GM23338 (cell line): ENCODE data around the gene MGAT5. TPM values are rescaled to one million over a fixed set of nuclear protein-coding genes. Genes with fewer than 3 reads are reported as not detected.

Experiments used
- ATAC-seq: fragments of 200-7000 bp; cut with Tn5 transposase; 3 replicates; pipeline ENCODE4 v1.9.1; 2020
- DNase-seq: peaks from one replicate; pipeline ENCODE4 v3.0.0-alpha.2; 2015; ENCODE audit warnings: low spot score
- H2AFZ ChIP-seq: fragments of 200-600 bp; sonication (generic); 2 replicates; pipeline ENCODE4 v1.8.0; 2016; ENCODE audit warnings: antibody characterized with exemption, mild to moderate bottlenecking, moderate library complexity
- H3F3A ChIP-seq: fragments of 200-600 bp; sonication (generic); replicated peaks from 2 replicates; pipeline ENCODE4 v1.8.0; 2017; ENCODE audit warnings: antibody characterized with exemption, mixed run types, low read depth
- H3K27ac ChIP-seq: fragments of 200-600 bp; sonication (generic); 2 replicates; pipeline ENCODE4 v1.6.1; 2016; ENCODE audit warnings: low read depth
- H3K27me3 ChIP-seq: fragments of 200-600 bp; sonication (generic); 2 replicates; pipeline ENCODE4 v1.8.0; 2016; ENCODE audit warnings: mild to moderate bottlenecking, mixed run types, moderate library complexity; ENCODE audit not compliant: insufficient read depth
- H3K36me3 ChIP-seq: fragments of 200-600 bp; sonication (generic); 2 replicates; pipeline ENCODE4 v1.8.0; 2016; ENCODE audit warnings: mild to moderate bottlenecking; ENCODE audit not compliant: insufficient read depth
- H3K4me1 ChIP-seq: fragments of 200-600 bp; sonication (generic); 2 replicates; pipeline ENCODE4 v1.8.0; 2016; ENCODE audit warnings: mild to moderate bottlenecking, moderate library complexity; ENCODE audit not compliant: insufficient read depth
- H3K4me2 ChIP-seq: fragments of 200-600 bp; sonication (generic); 2 replicates; pipeline ENCODE4 v1.7.1; 2017; ENCODE audit warnings: mixed run types
- H3K4me3 ChIP-seq: fragments of 200-600 bp; sonication (generic); 2 replicates; pipeline ENCODE4 v1.6.1; 2016; ENCODE audit warnings: mixed run types
- H3K79me2 ChIP-seq: fragments of 200-600 bp; sonication (generic); replicated peaks from 2 replicates; pipeline ENCODE4 v1.8.0; 2017; ENCODE audit warnings: mild to moderate bottlenecking; ENCODE audit not compliant: insufficient read depth
- H3K9me2 ChIP-seq: fragments of 200-600 bp; sonication (generic); 2 replicates; pipeline ENCODE4 v1.8.0; 2017; ENCODE audit not compliant: insufficient read depth
- H4K20me1 ChIP-seq: fragments of 200-600 bp; sonication (generic); replicated peaks from 2 replicates; pipeline ENCODE4 v1.8.0; 2017; ENCODE audit warnings: mild to moderate bottlenecking; ENCODE audit not compliant: insufficient read depth
- H3K27ac Mint-ChIP-seq: 2 replicates; pipeline ENCODE4 v1.8.0; 2020; ENCODE audit warnings: inconsistent platforms, mild to moderate bottlenecking, moderate library complexity, mixed read lengths
- H3K27me3 Mint-ChIP-seq: 3 replicates; pipeline ENCODE4 v1.8.0; 2022; ENCODE audit warnings: low read depth, mild to moderate bottlenecking, moderate library complexity, mixed read lengths, inconsistent platforms; ENCODE audit not compliant: insufficient read depth, poor library complexity
- H3K36me3 Mint-ChIP-seq: 3 replicates; pipeline ENCODE4 v1.8.0; 2021; ENCODE audit warnings: low read depth, mild to moderate bottlenecking, inconsistent platforms, moderate library complexity, mixed read lengths
- H3K4me1 Mint-ChIP-seq: 3 replicates; pipeline ENCODE4 v1.8.0; 2020; ENCODE audit warnings: mild to moderate bottlenecking, inconsistent platforms, mixed read lengths
- H3K4me3 Mint-ChIP-seq: 3 replicates; pipeline ENCODE4 v1.8.0; 2021; ENCODE audit warnings: moderate library complexity, mild to moderate bottlenecking, inconsistent platforms, mixed read lengths
- H3K9me3 Mint-ChIP-seq: 3 replicates; pipeline ENCODE4 v1.8.0; 2020; ENCODE audit warnings: moderate library complexity, mild to moderate bottlenecking, inconsistent platforms, mixed read lengths
- CREB1 ChIP-seq: fragments of 250-450 bp; sonication (Bioruptor Pico); IDR thresholded peaks from 2 replicates; pipeline ENCODE4 v1.5.0; 2020; ENCODE audit warnings: low read depth, mild to moderate bottlenecking, moderate library complexity
- EZH2 ChIP-seq: fragments of 200-600 bp; sonication (generic); IDR thresholded peaks from one replicate; pipeline ENCODE4 v1.8.0; 2017; ENCODE audit warnings: antibody characterized with exemption, mild to moderate bottlenecking, low read depth; ENCODE audit not compliant: unreplicated experiment
- EZH2phosphoT487 ChIP-seq: fragments of 200-600 bp; sonication (generic); IDR thresholded peaks from one replicate; pipeline ENCODE4 v1.8.1; 2018; ENCODE audit warnings: antibody characterized with exemption; ENCODE audit not compliant: unreplicated experiment
- JUNB ChIP-seq: IDR thresholded peaks from one replicate; pipeline ENCODE4 v1.6.1; 2016; ENCODE audit warnings: antibody characterized with exemption; ENCODE audit not compliant: unreplicated experiment
- NANOG ChIP-seq: IDR thresholded peaks from 2 replicates; pipeline ENCODE4 v1.6.1; 2016; ENCODE audit warnings: antibody characterized with exemption, borderline replicate concordance
- POLR2AphosphoS5 ChIP-seq: IDR thresholded peaks from 2 replicates; pipeline ENCODE4 v1.6.1; 2016; ENCODE audit warnings: antibody characterized with exemption, low read depth
- STAT1 ChIP-seq: IDR thresholded peaks from one replicate; pipeline ENCODE4 v1.6.1; 2016; ENCODE audit warnings: antibody characterized with exemption; ENCODE audit not compliant: unreplicated experiment
- ZNF114 ChIP-seq: fragments of 250-450 bp; sonication (Bioruptor Pico); IDR thresholded peaks from 2 replicates; pipeline ENCODE4 v1.5.0; 2020; ENCODE audit warnings: mild to moderate bottlenecking, moderate library complexity
- ZNF331 ChIP-seq: fragments of 250-450 bp; sonication (Bioruptor Pico); IDR thresholded peaks from 2 replicates; pipeline ENCODE4 v1.5.0; 2020; ENCODE audit warnings: low read depth, mild to moderate bottlenecking, moderate library complexity
- polyA plus RNA-seq: library from polyadenylated mRNA; unstranded; fragments of >200 nt; fragmentation: Nextera tagmentation; extraction: Ambion mirVana; gene quantifications from 2 replicates; pipeline ENCODE4 v1.2.1, GENCODE V29; 2016
- total RNA-seq: library from RNA; depleted of rRNA; stranded (reverse); fragments of >200 nt; shearing (Covaris generic); gene quantifications from 2 replicates; pipeline ENCODE4 v1.2.3, GENCODE V29; 2014
- TF ChIP-seq, protein P1 (sequence below): fragments of 250-450 bp; sonication (Bioruptor Pico); IDR thresholded peaks from 2 replicates; pipeline ENCODE4 v1.5.0; 2020; ENCODE audit warnings: mild to moderate bottlenecking, moderate library complexity
- TF ChIP-seq, protein P2 (sequence below): IDR thresholded peaks from 2 replicates; pipeline ENCODE4 v1.6.1; 2016; ENCODE audit warnings: antibody characterized with exemption
- TF ChIP-seq, protein P3 (sequence below): IDR thresholded peaks from one replicate; pipeline ENCODE4 v1.6.1; 2018; ENCODE audit warnings: antibody characterized with exemption; ENCODE audit not compliant: unreplicated experiment
- TF ChIP-seq, protein P4 (sequence below), 2 experiments: fragments of 200-600 bp in 1 of 2; sonication (generic) in 1 of 2; conservative IDR thresholded peaks; 2 replicates each; pipeline versions ENCODE4 v1.5.1 to v1.6.1; 2016 to 2017; ENCODE audit warnings: antibody characterized with exemption in 2 of 2, low read depth in 2 of 2, mild to moderate bottlenecking in 2 of 2, moderate library complexity in 1 of 2

MGAT5 gene
- total and polyA plus RNA-seq, 2 experiments from 2014 or later, result 4.6 to 27.6 TPM

DNA sequence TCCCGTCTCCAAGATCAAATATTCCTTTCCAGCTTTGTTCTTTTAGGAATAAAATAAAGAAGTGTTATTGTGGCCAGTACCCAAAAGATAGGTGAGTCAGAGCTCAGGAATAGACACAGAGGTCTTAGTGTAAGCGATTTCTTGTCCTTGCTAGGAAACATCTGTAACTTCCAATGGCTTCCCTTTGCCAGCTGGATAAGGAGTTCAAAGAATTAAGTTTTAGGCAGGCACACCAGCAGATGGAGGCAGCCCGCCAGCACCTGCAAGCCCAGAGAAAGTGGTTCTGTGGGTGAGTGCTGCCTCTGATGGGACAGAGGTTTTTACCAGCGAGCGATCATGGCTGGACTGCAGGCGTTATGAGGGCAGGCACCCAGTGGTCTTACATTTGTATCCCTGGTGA is 125.4 kb downstream of the MGAT5 start:
- Histone ChIP-seq H3K9me2 (no peaks in the 10 kb centered on the region), H3K27me3 (no peaks in the 10 kb centered on the region), H3K4me2 (no peak overlapping the region), H3K27ac (no peak overlapping the region), H3F3A (no peaks in the 10 kb centered on the region), H3K36me3 (no peaks in the 10 kb centered on the region), H3K4me1 (no peaks in the 10 kb centered on the region), H4K20me1 (no peaks in the 10 kb centered on the region), H3K4me3 (no peak overlapping the region), H3K79me2 (no peaks in the 10 kb centered on the region), H2AFZ (no peak overlapping the region)
- no peaks in the 10 kb centered on the region for H3K9me3 Mint-ChIP-seq
- no peaks in the 10 kb centered on the region for H3K36me3 Mint-ChIP-seq
- H3K4me1 Mint-ChIP-seq, result no peaks in the 10 kb centered on the region
- TF ChIP-seq ZNF331 (CRISPR knock-in tag), result no peak
- TF ChIP-seq STAT1, result no peak
- TF ChIP-seq, protein P1, sequence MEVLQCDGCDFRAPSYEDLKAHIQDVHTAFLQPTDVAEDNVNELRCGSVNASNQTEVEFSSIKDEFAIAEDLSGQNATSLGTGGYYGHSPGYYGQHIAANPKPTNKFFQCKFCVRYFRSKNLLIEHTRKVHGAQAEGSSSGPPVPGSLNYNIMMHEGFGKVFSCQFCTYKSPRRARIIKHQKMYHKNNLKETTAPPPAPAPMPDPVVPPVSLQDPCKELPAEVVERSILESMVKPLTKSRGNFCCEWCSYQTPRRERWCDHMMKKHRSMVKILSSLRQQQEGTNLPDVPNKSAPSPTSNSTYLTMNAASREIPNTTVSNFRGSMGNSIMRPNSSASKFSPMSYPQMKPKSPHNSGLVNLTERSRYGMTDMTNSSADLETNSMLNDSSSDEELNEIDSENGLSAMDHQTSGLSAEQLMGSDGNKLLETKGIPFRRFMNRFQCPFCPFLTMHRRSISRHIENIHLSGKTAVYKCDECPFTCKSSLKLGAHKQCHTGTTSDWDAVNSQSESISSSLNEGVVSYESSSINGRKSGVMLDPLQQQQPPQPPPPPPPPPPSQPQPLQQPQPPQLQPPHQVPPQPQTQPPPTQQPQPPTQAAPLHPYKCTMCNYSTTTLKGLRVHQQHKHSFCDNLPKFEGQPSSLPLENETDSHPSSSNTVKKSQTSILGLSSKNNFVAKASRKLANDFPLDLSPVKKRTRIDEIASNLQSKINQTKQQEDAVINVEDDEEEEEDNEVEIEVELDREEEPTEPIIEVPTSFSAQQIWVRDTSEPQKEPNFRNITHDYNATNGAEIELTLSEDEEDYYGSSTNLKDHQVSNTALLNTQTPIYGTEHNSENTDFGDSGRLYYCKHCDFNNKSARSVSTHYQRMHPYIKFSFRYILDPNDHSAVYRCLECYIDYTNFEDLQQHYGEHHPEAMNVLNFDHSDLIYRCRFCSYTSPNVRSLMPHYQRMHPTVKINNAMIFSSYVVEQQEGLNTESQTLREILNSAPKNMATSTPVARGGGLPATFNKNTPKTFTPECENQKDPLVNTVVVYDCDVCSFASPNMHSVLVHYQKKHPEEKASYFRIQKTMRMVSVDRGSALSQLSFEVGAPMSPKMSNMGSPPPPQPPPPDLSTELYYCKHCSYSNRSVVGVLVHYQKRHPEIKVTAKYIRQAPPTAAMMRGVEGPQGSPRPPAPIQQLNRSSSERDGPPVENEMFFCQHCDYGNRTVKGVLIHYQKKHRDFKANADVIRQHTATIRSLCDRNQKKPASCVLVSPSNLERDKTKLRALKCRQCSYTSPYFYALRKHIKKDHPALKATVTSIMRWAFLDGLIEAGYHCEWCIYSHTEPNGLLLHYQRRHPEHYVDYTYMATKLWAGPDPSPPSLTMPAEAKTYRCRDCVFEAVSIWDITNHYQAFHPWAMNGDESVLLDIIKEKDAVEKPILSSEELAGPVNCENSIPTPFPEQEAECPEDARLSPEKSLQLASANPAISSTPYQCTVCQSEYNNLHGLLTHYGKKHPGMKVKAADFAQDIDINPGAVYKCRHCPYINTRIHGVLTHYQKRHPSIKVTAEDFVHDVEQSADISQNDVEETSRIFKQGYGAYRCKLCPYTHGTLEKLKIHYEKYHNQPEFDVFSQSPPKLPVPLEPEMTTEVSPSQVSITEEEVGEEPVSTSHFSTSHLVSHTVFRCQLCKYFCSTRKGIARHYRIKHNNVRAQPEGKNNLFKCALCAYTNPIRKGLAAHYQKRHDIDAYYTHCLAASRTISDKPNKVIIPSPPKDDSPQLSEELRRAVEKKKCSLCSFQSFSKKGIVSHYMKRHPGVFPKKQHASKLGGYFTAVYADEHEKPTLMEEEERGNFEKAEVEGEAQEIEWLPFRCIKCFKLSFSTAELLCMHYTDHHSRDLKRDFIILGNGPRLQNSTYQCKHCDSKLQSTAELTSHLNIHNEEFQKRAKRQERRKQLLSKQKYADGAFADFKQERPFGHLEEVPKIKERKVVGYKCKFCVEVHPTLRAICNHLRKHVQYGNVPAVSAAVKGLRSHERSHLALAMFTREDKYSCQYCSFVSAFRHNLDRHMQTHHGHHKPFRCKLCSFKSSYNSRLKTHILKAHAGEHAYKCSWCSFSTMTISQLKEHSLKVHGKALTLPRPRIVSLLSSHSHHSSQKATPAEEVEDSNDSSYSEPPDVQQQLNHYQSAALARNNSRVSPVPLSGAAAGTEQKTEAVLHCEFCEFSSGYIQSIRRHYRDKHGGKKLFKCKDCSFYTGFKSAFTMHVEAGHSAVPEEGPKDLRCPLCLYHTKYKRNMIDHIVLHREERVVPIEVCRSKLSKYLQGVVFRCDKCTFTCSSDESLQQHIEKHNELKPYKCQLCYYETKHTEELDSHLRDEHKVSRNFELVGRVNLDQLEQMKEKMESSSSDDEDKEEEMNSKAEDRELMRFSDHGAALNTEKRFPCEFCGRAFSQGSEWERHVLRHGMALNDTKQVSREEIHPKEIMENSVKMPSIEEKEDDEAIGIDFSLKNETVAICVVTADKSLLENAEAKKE (CRISPR knock-in tag), result no peak
- TF ChIP-seq EZH2phosphoT487, result no peak
- TF ChIP-seq NANOG, result no peak
- TF ChIP-seq JUNB, result no peak
- TF ChIP-seq, protein P2, sequence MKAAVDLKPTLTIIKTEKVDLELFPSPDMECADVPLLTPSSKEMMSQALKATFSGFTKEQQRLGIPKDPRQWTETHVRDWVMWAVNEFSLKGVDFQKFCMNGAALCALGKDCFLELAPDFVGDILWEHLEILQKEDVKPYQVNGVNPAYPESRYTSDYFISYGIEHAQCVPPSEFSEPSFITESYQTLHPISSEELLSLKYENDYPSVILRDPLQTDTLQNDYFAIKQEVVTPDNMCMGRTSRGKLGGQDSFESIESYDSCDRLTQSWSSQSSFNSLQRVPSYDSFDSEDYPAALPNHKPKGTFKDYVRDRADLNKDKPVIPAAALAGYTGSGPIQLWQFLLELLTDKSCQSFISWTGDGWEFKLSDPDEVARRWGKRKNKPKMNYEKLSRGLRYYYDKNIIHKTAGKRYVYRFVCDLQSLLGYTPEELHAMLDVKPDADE, result no peak
- TF ChIP-seq POLR2AphosphoS5, result no peak
- no peak for TF ChIP-seq CREB1 (CRISPR knock-in tag)
- TF ChIP-seq, protein P3, sequence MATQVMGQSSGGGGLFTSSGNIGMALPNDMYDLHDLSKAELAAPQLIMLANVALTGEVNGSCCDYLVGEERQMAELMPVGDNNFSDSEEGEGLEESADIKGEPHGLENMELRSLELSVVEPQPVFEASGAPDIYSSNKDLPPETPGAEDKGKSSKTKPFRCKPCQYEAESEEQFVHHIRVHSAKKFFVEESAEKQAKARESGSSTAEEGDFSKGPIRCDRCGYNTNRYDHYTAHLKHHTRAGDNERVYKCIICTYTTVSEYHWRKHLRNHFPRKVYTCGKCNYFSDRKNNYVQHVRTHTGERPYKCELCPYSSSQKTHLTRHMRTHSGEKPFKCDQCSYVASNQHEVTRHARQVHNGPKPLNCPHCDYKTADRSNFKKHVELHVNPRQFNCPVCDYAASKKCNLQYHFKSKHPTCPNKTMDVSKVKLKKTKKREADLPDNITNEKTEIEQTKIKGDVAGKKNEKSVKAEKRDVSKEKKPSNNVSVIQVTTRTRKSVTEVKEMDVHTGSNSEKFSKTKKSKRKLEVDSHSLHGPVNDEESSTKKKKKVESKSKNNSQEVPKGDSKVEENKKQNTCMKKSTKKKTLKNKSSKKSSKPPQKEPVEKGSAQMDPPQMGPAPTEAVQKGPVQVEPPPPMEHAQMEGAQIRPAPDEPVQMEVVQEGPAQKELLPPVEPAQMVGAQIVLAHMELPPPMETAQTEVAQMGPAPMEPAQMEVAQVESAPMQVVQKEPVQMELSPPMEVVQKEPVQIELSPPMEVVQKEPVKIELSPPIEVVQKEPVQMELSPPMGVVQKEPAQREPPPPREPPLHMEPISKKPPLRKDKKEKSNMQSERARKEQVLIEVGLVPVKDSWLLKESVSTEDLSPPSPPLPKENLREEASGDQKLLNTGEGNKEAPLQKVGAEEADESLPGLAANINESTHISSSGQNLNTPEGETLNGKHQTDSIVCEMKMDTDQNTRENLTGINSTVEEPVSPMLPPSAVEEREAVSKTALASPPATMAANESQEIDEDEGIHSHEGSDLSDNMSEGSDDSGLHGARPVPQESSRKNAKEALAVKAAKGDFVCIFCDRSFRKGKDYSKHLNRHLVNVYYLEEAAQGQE, result no peak
- TF ChIP-seq EZH2, result no peak
- TF ChIP-seq, protein P4, sequence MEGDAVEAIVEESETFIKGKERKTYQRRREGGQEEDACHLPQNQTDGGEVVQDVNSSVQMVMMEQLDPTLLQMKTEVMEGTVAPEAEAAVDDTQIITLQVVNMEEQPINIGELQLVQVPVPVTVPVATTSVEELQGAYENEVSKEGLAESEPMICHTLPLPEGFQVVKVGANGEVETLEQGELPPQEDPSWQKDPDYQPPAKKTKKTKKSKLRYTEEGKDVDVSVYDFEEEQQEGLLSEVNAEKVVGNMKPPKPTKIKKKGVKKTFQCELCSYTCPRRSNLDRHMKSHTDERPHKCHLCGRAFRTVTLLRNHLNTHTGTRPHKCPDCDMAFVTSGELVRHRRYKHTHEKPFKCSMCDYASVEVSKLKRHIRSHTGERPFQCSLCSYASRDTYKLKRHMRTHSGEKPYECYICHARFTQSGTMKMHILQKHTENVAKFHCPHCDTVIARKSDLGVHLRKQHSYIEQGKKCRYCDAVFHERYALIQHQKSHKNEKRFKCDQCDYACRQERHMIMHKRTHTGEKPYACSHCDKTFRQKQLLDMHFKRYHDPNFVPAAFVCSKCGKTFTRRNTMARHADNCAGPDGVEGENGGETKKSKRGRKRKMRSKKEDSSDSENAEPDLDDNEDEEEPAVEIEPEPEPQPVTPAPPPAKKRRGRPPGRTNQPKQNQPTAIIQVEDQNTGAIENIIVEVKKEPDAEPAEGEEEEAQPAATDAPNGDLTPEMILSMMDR (conservative IDR thresholded peaks at IDR 0.05; ENCODE audit: low read depth in 2 of 2), result no peak
- TF ChIP-seq ZNF114, result no peak
- no peaks in the 10 kb centered on the region for H3K27me3 Mint-ChIP-seq
- ATAC-seq, result no peak
- no peak overlapping the region for H3K27ac Mint-ChIP-seq
- DNase-seq, result no peak
- no peak overlapping the region for H3K4me3 Mint-ChIP-seq
